Cardiac muscle cell (in vitro differentiated cells and primary cell): ENCODE measurements around the gene GDAP2. TPM values are rescaled to one million over a fixed set of nuclear protein-coding genes. Genes with fewer than 3 reads are reported as not detected.
A peak's percentile ranks its signal among the peaks of the same experiment; 100 is the strongest.

Experiments
- DNase-seq, 2 donors: peaks; one replicate each; pipeline versions ENCODE4 v3.0.0 to v3.0.0-alpha.2; 2010 to 2017; ENCODE audit warnings: low read depth in 1 of 2, low spot score in 1 of 2
- H3K27ac ChIP-seq: fragments of 200-600 bp; sonication (generic); 2 replicates; pipeline ENCODE4 v1.5.1; 2016
- H3K27me3 ChIP-seq: fragments of 200-600 bp; sonication (generic); 2 replicates; pipeline ENCODE4 v1.6.0; 2016; ENCODE audit warnings: control low read depth
- H3K36me3 ChIP-seq: fragments of 200-600 bp; sonication (generic); 2 replicates; pipeline ENCODE4 v1.5.1; 2016; ENCODE audit warnings: control low read depth
- H3K4me1 ChIP-seq: fragments of 200-600 bp; sonication (generic); 2 replicates; pipeline ENCODE4 v1.8.1; 2017; ENCODE audit warnings: low read depth, mild to moderate bottlenecking, mixed run types
- H3K4me3 ChIP-seq: fragments of 200-600 bp; sonication (generic); 2 replicates; pipeline ENCODE4 v1.5.1; 2016; ENCODE audit warnings: mild to moderate bottlenecking
- H3K9me3 ChIP-seq: fragments of 200-600 bp; sonication (generic); 2 replicates; pipeline ENCODE4 v1.5.1; 2017; ENCODE audit warnings: low read depth, mild to moderate bottlenecking, control low read depth
- CTCF ChIP-seq: IDR thresholded peaks from 2 replicates; pipeline ENCODE4 v1.5.1; 2012; ENCODE audit warnings: low read depth, mild to moderate bottlenecking, low read length
- polyA plus RNA-seq: library from polyadenylated mRNA; unstranded; fragments of >200 nt; fragmentation: Nextera tagmentation; extraction: Ambion mirVana; gene quantifications from 2 replicates; pipeline ENCODE4 v1.2.1, GENCODE V29; 2016
- total RNA-seq: library from RNA; depleted of rRNA; stranded (reverse); fragments of >200 nt; gene quantifications from 2 replicates; pipeline ENCODE4 v1.2.3, GENCODE V29; 2016

The GDAP2 gene
- total and polyA plus RNA-seq, 2 experiments from 2014 or later: 9.1 to 16.5 TPM

GRCh38 chr1:117890452-117890851, 39.0 kb downstream of the GDAP2 start:
- H3K4me1 ChIP-seq: no peaks in the 10 kb centered on the region
- no peak for TF ChIP-seq CTCF
- H3K9me3 ChIP-seq: no peaks in the 10 kb centered on the region
- H3K4me3 ChIP-seq: no peak overlapping the region
- H3K36me3 ChIP-seq: peaks cover 11% of the 10 kb centered on the region
- H3K27me3 ChIP-seq: no peaks in the 10 kb centered on the region
- H3K27ac ChIP-seq: no peak overlapping the region
- no peak for DNase-seq

- Histone ChIP-seq H3K27ac (no peak overlapping the region), H3K4me1 (no peaks in the 10 kb centered on the region), H3K9me3 (no peaks in the 10 kb centered on the region), H3K4me3 (no peak overlapping the region), H3K27me3 (no peaks in the 10 kb centered on the region), H3K36me3 (peaks cover 3% of the 10 kb centered on the region)
- DNase-seq: peak in 1 of 2 donors; percentile 50
- TF ChIP-seq CTCF: no peak
Observed at GRCh38 chr1:117886101-117886795, 43.2 kb downstream of the GDAP2 start.

- peaks cover 7% of the 10 kb centered on the region for H3K36me3 ChIP-seq
- H3K27me3 ChIP-seq: no peaks in the 10 kb centered on the region
- no peak for TF ChIP-seq CTCF
- no peaks in the 10 kb centered on the region for H3K9me3 ChIP-seq
- H3K4me1 ChIP-seq: no peaks in the 10 kb centered on the region
- H3K4me3 ChIP-seq: no peak overlapping the region
- DNase-seq: no peak
- no peak overlapping the region for H3K27ac ChIP-seq
Observed at GRCh38 chr1:117883616-117884015, 45.8 kb downstream of the GDAP2 start.

- TF ChIP-seq CTCF: no peak
- Histone ChIP-seq H3K9me3 (no peaks in the 10 kb centered on the region), H3K36me3 (peaks cover 24% of the 10 kb centered on the region), H3K27me3 (no peaks in the 10 kb centered on the region), H3K4me3 (no peak overlapping the region), H3K4me1 (no peaks in the 10 kb centered on the region), H3K27ac (no peak overlapping the region)
- DNase-seq: no peak
Observed at GRCh38 chr1:117879284-117879683, 50.1 kb downstream of the GDAP2 start.

- H3K4me1 ChIP-seq: no peaks in the 10 kb centered on the region
- peaks cover 21% of the 10 kb centered on the region for H3K36me3 ChIP-seq
- H3K4me3 ChIP-seq: no peak overlapping the region
- TF ChIP-seq CTCF: no peak
- no peak for DNase-seq
- no peak overlapping the region for H3K27ac ChIP-seq
- no peaks in the 10 kb centered on the region for H3K27me3 ChIP-seq
- H3K9me3 ChIP-seq: no peaks in the 10 kb centered on the region
Observed at GRCh38 chr1:117877823-117878222, 51.6 kb downstream of the GDAP2 start.
